IPS-NIHi7 (cell line): ENCODE results near the gene PM20D1.
"Not testable (repeated sequence)": the region's sequence is repeated elsewhere in the genome, so short reads cannot be mapped to it uniquely, and the experiment has no call there.

Experiments used
- DNase-seq: peaks from one replicate; pipeline ENCODE4 v3.0.0; 2012; ENCODE audit warnings: mixed read lengths; ENCODE audit errors: extremely low spot score

The PM20D1 gene, protein sequence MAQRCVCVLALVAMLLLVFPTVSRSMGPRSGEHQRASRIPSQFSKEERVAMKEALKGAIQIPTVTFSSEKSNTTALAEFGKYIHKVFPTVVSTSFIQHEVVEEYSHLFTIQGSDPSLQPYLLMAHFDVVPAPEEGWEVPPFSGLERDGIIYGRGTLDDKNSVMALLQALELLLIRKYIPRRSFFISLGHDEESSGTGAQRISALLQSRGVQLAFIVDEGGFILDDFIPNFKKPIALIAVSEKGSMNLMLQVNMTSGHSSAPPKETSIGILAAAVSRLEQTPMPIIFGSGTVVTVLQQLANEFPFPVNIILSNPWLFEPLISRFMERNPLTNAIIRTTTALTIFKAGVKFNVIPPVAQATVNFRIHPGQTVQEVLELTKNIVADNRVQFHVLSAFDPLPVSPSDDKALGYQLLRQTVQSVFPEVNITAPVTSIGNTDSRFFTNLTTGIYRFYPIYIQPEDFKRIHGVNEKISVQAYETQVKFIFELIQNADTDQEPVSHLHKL

GRCh38 chr1:205849619-205850355 is at the start of gene PM20D1:
Gene PM20D1 (minus strand): TSS chr1:205850132. CDS start chr1:205850072, 60 bp downstream.
- DNase-seq = peak; percentile 73

- no peak for DNase-seq
Observed at GRCh38 chr1:205896351-205896750, 46.4 kb upstream of the PM20D1 start.

GRCh38 chr1:205894119-205894518 is 44.2 kb upstream of the PM20D1 start:
- DNase-seq = not testable (repeated sequence)

DNA sequence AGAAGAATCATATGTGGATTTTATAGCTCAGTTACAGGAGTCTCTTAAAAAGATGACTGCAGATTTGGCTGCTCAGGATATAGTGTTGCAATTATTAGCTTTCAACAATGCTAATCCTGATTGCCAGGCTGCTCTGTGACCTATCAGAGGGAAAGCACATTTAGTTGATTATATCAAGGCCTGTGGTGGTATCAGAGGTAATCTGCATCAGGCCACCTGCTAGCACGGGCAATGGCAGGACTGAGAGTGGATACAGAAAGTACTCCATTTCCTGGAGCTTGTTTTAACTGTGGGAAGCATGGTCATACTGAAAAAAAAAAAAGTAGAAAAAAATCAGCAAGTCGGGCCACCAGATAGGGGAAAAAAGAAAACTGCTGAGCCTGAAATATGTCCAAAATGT is 42.2 kb upstream of the PM20D1 start:
- DNase-seq = not testable (repeated sequence)

- not testable (repeated sequence) for DNase-seq
Observed at GRCh38 chr1:205891481-205891880, 41.5 kb upstream of the PM20D1 start.

- DNase-seq = not testable (repeated sequence)
Observed at GRCh38 chr1:205890631-205891030, 40.7 kb upstream of the PM20D1 start.

DNA sequence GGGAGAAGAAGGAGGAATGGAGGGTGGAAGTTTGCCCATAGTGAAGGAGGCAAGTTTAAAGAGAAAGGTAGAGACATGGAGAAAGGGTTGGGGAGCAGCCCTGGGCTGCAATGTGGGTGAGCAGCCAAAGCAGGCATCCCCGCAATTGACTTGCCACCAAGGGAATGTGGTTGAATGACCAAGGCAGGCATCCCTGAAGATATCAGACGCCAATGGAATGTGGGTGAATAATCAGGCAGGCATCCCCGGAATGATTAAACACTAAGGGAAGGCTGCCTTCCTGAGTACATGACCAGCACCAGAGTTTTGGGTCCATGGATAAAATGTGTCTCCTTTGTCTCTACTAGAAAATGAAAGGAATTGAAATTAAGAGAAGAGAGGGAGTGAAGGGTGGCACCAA is 39.8 kb upstream of the PM20D1 start:
- DNase-seq = not testable (repeated sequence)

DNA sequence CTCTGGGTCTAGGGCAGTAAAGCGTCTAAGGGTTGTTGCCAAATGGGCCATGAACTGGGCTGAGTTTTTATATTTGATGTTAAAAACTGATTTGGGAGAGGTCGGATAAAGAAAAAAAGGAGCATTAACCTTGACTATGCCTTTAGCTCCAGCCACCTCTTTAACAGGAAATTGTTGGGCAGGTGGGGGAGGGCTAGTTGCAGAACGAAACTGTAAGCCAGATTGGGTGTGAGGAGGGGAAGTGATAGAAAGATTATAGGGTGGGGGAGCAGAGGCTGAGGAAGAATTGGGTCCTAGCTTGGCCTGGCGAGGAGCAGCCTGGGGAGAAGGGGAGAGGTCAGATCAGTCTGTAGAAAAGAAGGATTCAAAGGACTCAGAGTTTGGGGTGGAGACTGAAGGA is 39.1 kb upstream of the PM20D1 start:
- DNase-seq = not testable (repeated sequence)

GRCh38 chr1:205883792-205884191 is 33.9 kb upstream of the PM20D1 start:
- no peak for DNase-seq

DNA sequence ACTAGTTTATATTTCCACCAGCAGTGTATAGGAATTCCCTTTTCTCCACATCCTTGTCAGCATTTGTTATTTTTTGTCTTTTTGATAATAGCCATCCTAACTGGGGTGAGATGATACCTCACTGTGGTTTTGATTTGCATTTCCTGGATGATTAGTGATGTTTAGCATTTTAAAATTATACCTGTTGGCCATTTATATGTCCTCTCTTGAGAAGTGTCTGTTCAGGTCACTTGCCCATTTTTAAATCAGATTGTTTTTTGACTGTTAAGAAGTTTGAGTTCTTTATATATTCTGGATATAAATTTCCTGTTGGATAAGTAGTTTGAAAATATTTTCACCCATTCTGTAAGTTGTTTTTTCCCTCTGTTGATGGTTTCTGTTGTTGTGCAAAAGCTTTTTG is 31.0 kb upstream of the PM20D1 start:
- DNase-seq = no peak

GRCh38 chr1:205879974-205880373 is 30.0 kb upstream of the PM20D1 start:
- DNase-seq = peak; percentile 20

DNA sequence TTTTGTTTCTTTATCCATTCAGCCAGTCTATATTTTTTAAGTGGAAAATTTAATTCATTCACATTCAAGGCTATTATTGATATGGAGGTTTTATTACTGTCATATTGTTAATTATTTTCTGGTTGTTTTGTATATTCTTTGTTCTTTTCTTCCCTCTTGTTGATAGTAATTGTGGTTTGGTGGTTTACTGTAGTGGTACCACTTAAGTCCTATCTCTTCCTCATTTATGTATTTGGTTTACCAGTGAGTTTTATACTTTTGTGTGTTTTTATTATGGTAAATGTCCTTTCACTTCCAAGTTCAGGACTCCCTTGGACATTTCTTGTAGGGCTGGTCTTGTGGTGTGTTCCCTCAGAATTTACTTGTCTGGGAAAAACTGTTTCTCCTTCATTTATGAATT is 28.1 kb upstream of the PM20D1 start:
- no peak for DNase-seq

GRCh38 chr1:205873148-205873547 is 23.2 kb upstream of the PM20D1 start:
- not testable (repeated sequence) for DNase-seq

GRCh38 chr1:205870236-205870635 is 20.3 kb upstream of the PM20D1 start:
- DNase-seq = no peak

DNA sequence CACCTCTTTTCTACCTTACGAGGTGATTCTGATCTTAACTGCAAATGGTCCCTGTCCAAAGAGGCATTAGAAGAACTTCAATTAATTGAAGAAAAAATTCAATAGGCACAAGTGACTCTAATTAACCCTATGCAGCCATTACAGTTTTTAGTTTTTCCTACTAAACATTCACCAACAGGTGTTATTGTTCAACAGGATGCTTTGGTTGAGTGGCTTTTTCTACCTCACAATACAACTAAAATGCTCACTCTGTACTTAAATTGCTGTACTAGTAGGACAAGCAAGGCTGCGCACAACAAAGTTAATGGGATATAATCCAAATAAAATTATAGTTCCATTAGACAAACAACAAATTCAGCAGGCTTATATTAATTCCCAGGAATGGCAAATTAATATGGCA is 11.6 kb upstream of the PM20D1 start:
- DNase-seq = no peak

DNA sequence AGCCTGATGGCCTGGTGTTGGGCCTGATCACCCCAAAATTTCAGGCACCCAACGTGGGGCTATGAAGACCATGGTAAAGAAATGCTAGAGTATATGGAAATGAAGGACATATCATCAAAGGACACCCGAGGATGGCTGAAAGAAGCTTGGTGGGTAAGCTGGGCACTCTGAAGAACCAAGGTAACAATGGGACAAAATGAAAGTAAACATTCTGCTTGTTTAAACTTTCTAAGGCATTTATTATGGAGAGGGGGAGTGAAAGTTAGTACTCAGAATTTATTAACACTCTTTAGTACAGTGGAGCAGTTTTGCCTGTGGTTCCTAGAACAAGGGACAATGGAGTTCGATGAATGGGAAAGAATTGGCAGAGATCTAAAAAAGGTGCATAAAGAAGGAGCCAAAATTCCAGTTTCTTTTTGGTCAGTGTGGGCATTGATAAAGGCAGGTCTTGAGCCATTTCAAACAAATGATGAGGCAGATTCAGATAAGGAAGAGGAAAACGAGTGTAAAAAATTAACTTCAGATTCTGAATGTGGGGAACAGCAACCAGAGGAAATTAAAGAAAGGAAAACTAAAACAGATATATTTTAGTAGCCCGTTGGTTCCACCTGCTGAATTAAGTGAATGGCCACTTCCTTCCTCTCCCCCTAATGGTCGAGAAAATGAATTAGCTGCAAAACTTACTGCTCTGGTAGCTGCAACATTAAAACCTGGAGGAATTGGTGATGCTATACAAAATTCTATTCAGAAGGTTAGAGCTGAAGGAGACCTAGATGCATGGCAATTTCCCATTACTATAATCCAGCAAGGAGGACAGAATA is 8.4 kb upstream of the PM20D1 start:
- DNase-seq = no peak

- DNase-seq = not testable (repeated sequence)
Observed at GRCh38 chr1:205857501-205857900, 7.6 kb upstream of the PM20D1 start.

DNA sequence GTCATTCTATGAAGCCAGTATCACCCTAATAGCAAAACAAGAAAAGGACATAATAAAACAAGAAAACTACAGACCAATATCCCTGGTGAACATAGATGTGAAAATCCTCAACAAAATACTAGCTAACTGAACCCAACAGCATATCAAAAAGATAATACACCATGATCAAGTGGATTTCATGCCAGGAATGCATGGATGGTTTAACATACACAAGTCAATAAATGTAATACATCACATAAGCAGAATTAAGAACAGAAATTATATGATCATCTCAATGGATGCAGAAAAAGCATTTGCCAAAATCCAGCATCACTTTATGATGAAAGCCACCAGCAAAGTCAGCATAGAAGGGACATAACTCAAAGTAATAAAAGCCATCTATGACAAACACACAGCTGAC is 6.5 kb upstream of the PM20D1 start:
- no peak for DNase-seq

GRCh38 chr1:205852969-205853368 is 3.0 kb upstream of the PM20D1 start:
- DNase-seq = no peak

DNA sequence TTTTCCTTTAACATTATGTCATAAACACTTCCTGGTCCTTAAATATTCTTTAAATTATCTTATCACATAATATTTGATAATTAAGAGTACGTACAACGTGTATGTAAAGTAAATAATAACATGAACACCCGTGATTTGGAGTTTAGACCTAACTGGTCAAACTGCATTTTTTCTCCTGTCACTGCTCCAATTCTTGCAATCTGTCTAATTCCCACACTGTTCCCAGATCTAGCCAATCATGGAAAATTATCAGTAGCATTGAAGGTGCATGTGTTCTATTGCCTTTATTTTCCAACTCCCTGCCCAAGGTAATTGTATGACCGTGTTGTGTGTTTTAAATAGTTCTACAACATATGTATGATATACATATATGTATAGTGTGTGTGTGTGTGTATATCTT is 2.1 kb upstream of the PM20D1 start:
- DNase-seq = no peak

GRCh38 chr1:205843036-205843859 is 6.7 kb downstream of the PM20D1 start:
- no peak for DNase-seq
